Measurements from ENCODE around the gene PER1. TPM values are rescaled to one million over a fixed set of nuclear protein-coding genes. Genes with fewer than 3 reads are reported as not detected.

Gene PER1
- total RNA-seq, 2 experiments from 2014 or later = 46.5 to 55.9 TPM

Small RNA genes within 50 kb of the gene (microRNA-seq; reads per million reads assigned to microRNA genes)
- gene MIR4521 (ENCODE audit: borderline replicate concordance) = 282 reads per million, percentile 75 among the genes with 10 or more reads in this experiment
- not detected for gene MIR6883 (ENCODE audit: borderline replicate concordance)

Other genes starting within 250 kb of the PER1 start
- 1 to 10 TPM; 3.8 to 5.6 TPM for gene RNF227, start 236.1 kb downstream of the PER1 start, total RNA-seq
- 1 to 10 TPM; 6.6 to 8.3 TPM for gene KCNAB3, start 222.5 kb downstream of the PER1 start, total RNA-seq
- 100 to 1,000 TPM; 166 to 169 TPM for gene TRAPPC1, start 220.5 kb downstream of the PER1 start, total RNA-seq
- 10 to 100 TPM; 53.0 to 80.5 TPM for gene CNTROB, start 220.2 kb downstream of the PER1 start, total RNA-seq
- not detected for gene GUCY2D, start 149.8 kb downstream of the PER1 start, total RNA-seq
- gene ALOX15B, start 113.3 kb downstream of the PER1 start, total RNA-seq = under 1 TPM; 0.09 to 0.18 TPM
- gene ALOX12B, start 64.7 kb downstream of the PER1 start, total RNA-seq = 1 to 10 TPM; 3.3 to 3.6 TPM
- gene ALOXE3, start 33.9 kb downstream of the PER1 start, total RNA-seq = under 1 TPM; 0.27 to 0.28 TPM
- gene HES7, start 28.3 kb downstream of the PER1 start, total RNA-seq = 1 to 10 TPM; 2.4 to 3.2 TPM
- gene VAMP2, start 10.5 kb upstream of the PER1 start, total RNA-seq = 10 to 100 TPM; 26.7 to 27.8 TPM
- 10 to 100 TPM; 24.0 to 34.4 TPM for gene TMEM107, start 24.0 kb upstream of the PER1 start, total RNA-seq
- gene BORCS6, start 37.8 kb upstream of the PER1 start, total RNA-seq = 1 to 10 TPM; 3.9 to 4.5 TPM
- 100 to 1,000 TPM; 173 to 226 TPM for gene AURKB, start 58.2 kb upstream of the PER1 start, total RNA-seq
- gene CTC1, start 95.7 kb upstream of the PER1 start, total RNA-seq = 10 to 100 TPM; 49.3 to 57.9 TPM
- gene PFAS, start 96.9 kb upstream of the PER1 start, total RNA-seq = 100 to 1,000 TPM; 113 to 141 TPM
- gene RANGRF, start 136.3 kb upstream of the PER1 start, total RNA-seq = 10 to 100 TPM; 37.9 to 40.1 TPM
- gene SLC25A35, start 143.0 kb upstream of the PER1 start, total RNA-seq = 1 to 10 TPM; 1.9 to 2.3 TPM
- gene ARHGEF15, start 157.8 kb upstream of the PER1 start, total RNA-seq = not detected
- not detected for gene ODF4, start 187.4 kb upstream of the PER1 start, total RNA-seq
- gene RPL26, start 230.8 kb upstream of the PER1 start, total RNA-seq = 1,000 to 10,000 TPM; 3,064 to 3,721 TPM
- not detected for gene RNF222, start 245.4 kb upstream of the PER1 start, total RNA-seq

Measured in activated CD4-positive, alpha-beta T cell treated with anti-CD3 and anti-CD28 coated beads for 36 hours (primary cell).